Duodenal mucosa (tissue), 2 donors: ENCODE measurements around the gene TBC1D16.
"Not testable (repeated sequence)": the region's sequence is repeated elsewhere in the genome, so short reads cannot be mapped to it uniquely, and the experiment has no call there.

Experiments used
- H3K27ac ChIP-seq: one replicate; pipeline ENCODE4 v1.7.0; 2013; ENCODE audit warnings: low read depth, low read length
- H3K27me3 ChIP-seq, 2 donors: one replicate each; pipeline ENCODE4 v1.7.0; 2013; ENCODE audit warnings: low read length in 2 of 2, control low read depth in 1 of 2; ENCODE audit not compliant: insufficient read depth in 2 of 2, control insufficient read depth in 1 of 2
- H3K36me3 ChIP-seq, 2 donors: one replicate each; pipeline ENCODE4 v1.7.0; 2013; ENCODE audit warnings: low read length in 2 of 2, control low read depth in 1 of 2; ENCODE audit not compliant: insufficient read depth in 2 of 2, control insufficient read depth in 1 of 2
- H3K4me1 ChIP-seq, 2 donors: one replicate each; pipeline ENCODE4 v1.7.0; 2013; ENCODE audit warnings: low read length in 2 of 2, control low read depth in 1 of 2; ENCODE audit not compliant: insufficient read depth in 2 of 2, control insufficient read depth in 1 of 2
- H3K4me3 ChIP-seq, 2 donors: one replicate each; pipeline ENCODE4 v1.7.0; 2013; ENCODE audit warnings: low read length in 2 of 2, low read depth in 1 of 2
- H3K9ac ChIP-seq, 2 donors: one replicate each; pipeline ENCODE4 v1.7.0; 2013; ENCODE audit warnings: low read length in 2 of 2, low read depth in 1 of 2
- H3K9me3 ChIP-seq, 2 donors: one replicate each; pipeline ENCODE4 v1.7.0; 2013; ENCODE audit warnings: low read length in 2 of 2, control low read depth in 1 of 2; ENCODE audit not compliant: control insufficient read depth in 1 of 2

TBC1D16 gene

DNA sequence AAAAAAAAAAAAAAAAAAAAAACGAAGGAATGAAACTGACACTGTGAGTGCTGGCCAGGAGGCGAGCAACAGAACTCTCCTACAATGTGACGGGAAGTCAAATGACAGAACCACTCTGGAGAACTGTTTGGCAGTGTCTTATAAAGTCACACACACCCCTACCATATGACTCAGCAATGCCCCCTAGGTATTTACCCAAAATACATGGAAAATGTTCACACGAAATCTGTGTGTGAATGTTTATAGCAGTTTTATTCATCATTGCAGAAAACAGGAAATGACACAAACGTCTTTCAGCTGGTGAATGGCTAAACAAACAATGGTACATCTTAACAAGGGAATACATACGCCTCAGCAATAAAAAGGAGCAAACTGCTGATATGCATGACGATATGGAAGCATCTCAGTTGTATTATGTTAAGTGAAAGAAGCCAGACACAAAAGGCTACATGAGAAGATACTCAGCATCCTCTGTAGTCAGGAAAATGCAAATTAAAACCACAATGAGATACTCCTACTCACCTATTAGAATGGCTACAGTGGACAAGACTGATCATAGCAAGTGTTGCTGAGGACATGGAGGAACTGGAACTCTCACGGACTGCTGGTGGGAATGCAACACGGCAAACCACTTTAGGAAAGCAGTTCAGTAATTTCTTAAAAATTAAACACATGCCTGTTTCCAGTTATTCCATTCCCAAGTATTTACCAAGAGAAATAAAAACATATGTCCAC lies 74.7 kb downstream of the TBC1D16 start:
- H3K9ac ChIP-seq: no peak overlapping the region
- no peaks in the 10 kb centered on the region for H3K4me1 ChIP-seq
- no peaks in the 10 kb centered on the region for H3K27me3 ChIP-seq
- H3K4me3 ChIP-seq: no peak overlapping the region
- no peak overlapping the region for H3K27ac ChIP-seq
- H3K36me3 ChIP-seq: no peaks in the 10 kb centered on the region
- no peaks in the 10 kb centered on the region for H3K9me3 ChIP-seq

DNA sequence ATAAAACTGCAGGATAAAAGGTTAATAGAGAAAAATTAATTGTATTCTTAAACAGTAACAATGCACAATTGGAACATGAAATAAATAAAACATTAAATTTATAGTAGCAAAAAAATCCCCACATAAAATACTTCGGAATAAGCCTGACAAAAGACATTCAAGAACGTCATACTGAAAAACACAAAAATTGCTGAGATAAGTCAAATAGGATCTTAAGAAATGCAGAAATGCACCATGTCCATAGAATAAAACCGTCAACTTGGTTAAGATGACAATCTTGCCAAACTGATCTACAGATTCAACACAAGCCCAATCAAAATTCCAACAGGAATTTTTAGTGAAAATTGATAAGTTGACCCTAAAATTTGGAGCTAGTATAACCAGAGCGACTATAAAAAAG lies 76.6 kb downstream of the TBC1D16 start:
- H3K27ac ChIP-seq: no peak overlapping the region
- H3K9ac ChIP-seq: no peak overlapping the region
- H3K4me1 ChIP-seq: no peaks in the 10 kb centered on the region
- H3K27me3 ChIP-seq: no peaks in the 10 kb centered on the region
- no peaks in the 10 kb centered on the region for H3K9me3 ChIP-seq
- no peak overlapping the region for H3K4me3 ChIP-seq
- H3K36me3 ChIP-seq: no peaks in the 10 kb centered on the region

DNA sequence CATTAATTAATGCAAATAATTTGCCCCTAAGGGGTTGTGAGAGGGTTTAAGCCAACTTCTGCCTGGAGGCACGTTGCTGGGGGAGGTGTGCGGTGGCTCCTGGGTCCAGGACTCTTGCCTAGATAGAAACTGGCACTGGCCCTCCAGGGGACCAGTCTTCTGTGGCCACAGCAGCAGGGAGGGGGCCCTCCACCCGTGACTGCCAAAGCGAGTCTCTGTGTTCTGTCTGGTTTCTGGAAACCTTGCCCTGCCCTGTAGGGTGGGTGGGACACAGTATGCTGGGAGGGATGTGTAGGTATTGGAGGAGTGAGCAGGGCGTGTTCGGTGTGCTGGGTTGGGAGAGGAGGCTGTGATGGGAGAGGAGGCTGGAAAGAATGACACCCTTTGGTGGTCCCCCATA lies 78.8 kb downstream of the TBC1D16 start:
- Histone ChIP-seq H3K9me3 (no peaks in the 10 kb centered on the region), H3K27me3 (no peaks in the 10 kb centered on the region), H3K36me3 (no peaks in the 10 kb centered on the region), H3K27ac (no peak overlapping the region), H3K4me1 (peaks cover 7 to 11% of the 10 kb centered on the region in 2 donors), H3K4me3 (no peak overlapping the region), H3K9ac (no peak overlapping the region)

DNA sequence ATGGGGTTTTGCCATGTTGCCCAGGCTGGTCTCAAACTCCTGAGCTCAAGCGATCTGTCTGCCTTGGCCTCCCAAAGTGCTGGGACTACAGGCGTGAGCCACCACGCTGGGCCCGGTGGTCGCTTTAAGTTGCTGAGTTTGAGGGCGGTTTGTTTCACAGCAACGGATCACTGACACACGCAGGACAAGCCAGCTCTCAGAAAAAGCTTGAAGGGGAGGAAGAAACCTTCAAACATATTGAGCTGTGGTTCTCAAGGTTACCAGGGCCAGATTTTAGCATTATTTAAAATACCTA lies 79.3 kb downstream of the TBC1D16 start:
- not testable (repeated sequence) for H3K36me3 ChIP-seq, H3K27ac ChIP-seq, H3K9me3 ChIP-seq, H3K9ac ChIP-seq, H3K27me3 ChIP-seq, H3K4me3 ChIP-seq
- peaks cover 11 to 15% of the 10 kb centered on the region in 2 donors for H3K4me1 ChIP-seq

DNA sequence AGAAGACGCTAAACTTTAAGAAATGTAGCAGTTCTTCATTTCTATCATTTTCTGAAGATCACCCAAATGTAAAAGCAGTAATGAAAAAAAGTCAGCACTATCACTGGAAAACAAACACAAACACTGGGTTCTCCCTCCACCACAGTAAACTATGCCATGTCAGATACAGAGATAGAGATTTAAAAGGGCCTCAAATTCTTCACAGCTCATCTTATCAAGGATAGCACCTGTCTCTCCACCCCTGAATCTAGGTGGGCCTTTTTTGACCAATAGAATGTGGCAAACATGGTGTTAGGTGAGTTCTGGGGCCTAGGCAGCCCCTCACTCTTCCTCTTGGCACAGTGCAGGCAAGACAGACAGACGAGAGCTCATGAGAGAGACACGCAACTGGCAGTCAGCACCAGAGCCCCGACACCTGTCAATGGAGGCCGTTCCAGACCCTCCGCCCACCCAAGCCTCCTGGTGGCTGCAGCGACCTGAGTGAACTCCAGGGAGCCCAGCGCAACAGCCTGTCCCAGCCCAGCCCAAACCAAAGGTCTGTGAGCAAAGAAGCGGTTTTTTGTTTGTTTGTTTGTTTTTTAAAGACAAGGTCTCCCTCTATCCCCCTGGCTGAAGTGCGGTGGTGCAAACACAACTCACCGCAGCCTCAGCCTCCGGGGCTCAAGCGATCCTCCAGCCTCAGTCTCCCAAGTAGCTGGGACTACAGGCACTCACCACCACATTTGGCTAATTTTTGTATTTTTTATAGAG lies 79.8 kb downstream of the TBC1D16 start:
- Histone ChIP-seq H3K4me3 (no peak overlapping the region), H3K36me3 (no peaks in the 10 kb centered on the region), H3K9ac (no peak overlapping the region), H3K27ac (no peak overlapping the region), H3K9me3 (no peaks in the 10 kb centered on the region), H3K27me3 (no peaks in the 10 kb centered on the region), H3K4me1 (peaks cover 17 to 20% of the 10 kb centered on the region in 2 donors)

DNA sequence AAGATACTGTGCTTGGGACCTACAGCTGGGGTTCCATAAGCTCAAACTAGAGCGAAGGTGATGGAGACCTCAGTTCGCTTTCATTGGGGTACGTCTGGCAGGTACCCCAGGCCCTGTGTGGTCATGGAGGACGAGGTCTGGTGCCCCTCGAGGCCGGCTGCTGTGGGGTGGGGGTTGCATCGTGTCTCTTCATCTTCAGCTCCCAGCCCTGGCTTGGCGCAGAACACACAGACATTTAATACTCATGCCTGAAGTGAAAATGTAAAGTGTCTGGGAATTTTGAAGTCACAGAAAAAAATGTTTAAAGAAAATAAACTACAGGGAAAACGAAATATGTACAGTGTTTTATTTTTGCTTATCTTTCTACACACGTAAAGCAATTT lies 80.5 kb downstream of the TBC1D16 start:
- Histone ChIP-seq H3K4me1 (peaks cover 24 to 27% of the 10 kb centered on the region in 2 donors), H3K27me3 (no peaks in the 10 kb centered on the region), H3K9ac (no peak overlapping the region), H3K27ac (no peak overlapping the region), H3K9me3 (no peaks in the 10 kb centered on the region), H3K36me3 (no peaks in the 10 kb centered on the region), H3K4me3 (no peak overlapping the region)

DNA sequence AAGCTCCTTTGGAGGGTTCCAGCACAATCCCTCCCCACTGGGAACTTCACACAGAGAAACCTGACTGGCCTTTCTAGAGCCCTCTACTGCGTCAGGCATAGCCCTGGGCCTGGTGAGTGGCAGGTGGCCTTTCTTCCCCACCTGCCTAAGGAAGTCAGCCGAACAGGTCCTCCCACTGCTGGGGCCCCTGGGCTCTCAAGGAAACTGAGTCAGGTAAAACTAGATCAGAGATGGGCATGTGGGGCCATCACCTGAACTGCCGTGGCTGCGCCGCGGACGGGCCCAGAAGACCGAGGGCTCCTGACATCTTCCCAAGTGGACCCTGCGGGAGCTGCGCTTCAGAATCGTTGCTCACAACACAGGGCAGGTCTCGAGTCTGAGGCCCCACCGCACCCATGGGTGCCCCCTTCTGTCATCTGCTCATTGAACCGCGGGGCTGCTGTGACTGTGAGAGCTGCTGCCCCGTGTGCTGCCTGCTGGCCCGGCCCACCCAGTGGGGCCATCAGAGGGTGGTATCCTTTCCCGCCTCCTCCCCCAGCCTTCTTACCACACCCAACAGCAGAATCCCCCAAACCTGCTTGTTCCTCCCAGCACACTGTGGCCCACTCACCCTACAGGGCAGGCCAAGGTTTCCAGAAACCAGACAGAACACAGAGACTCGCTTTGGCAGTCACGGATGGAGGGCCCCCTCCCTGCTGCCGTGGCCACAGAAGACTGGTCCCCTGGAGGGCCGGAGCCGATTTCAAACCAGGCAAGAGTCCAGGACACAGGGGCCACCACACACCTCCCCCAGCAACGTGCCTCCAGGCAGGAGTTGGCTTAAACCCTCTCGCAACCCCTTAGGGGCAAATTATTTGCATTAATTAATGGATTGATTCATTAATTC lies 81.1 kb downstream of the TBC1D16 start:
- Histone ChIP-seq H3K4me3 (no peak overlapping the region), H3K27ac (no peak overlapping the region), H3K27me3 (no peaks in the 10 kb centered on the region), H3K36me3 (no peaks in the 10 kb centered on the region), H3K9ac (no peak overlapping the region), H3K4me1 (peaks cover 27 to 28% of the 10 kb centered on the region in 2 donors), H3K9me3 (no peaks in the 10 kb centered on the region)

DNA sequence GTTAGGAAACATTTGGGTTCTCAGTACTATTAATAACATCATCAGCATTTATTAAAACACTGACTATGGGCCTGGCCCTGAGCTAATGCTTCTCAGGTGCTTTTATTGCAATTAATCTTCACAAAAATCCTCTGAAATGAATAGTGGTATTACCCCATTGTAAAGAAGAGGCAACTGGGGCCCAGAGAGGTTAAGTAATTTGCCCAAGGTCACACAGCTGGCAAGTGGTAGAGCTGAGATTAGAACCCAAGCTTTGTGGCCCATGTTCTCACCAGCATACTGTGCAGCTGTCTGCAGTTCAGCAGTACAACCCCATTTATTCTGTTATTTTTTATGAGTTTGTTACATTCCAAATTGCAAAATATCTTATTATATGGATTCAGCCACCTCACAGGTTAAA lies 82.3 kb downstream of the TBC1D16 start:
- peaks cover 0 to 10% of the 10 kb centered on the region in 2 donors for H3K36me3 ChIP-seq
- H3K4me3 ChIP-seq: no peak overlapping the region
- no peaks in the 10 kb centered on the region for H3K27me3 ChIP-seq
- H3K9me3 ChIP-seq: no peaks in the 10 kb centered on the region
- no peak overlapping the region for H3K9ac ChIP-seq
- H3K27ac ChIP-seq: no peak overlapping the region
- peaks cover 27 to 28% of the 10 kb centered on the region in 2 donors for H3K4me1 ChIP-seq

DNA sequence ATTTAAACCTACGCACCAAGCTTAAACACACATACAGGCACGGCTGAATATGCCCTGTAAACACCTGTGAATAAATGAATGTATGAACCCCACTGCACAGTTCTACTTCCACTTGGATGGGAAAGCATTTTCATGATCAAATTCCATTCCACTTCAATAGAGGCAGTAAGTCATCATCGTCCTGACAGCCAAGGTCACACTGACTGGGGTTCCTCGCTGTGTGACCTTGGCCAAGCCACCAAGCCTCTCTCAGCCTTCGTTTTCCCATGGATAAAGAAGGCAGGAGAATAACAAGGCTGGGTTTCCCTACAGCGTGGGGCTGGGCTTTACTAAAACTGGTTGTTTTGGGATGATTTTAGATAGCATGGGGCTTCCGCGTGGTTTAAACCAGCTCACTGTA lies 82.8 kb downstream of the TBC1D16 start:
- peaks cover 0 to 13% of the 10 kb centered on the region in 2 donors for H3K36me3 ChIP-seq
- H3K27me3 ChIP-seq: no peaks in the 10 kb centered on the region
- H3K9me3 ChIP-seq: no peaks in the 10 kb centered on the region
- no peak overlapping the region for H3K4me3 ChIP-seq
- no peak overlapping the region for H3K9ac ChIP-seq
- peaks cover 27 to 28% of the 10 kb centered on the region in 2 donors for H3K4me1 ChIP-seq
- no peak overlapping the region for H3K27ac ChIP-seq
